ENCODE data around the gene ZBTB21.

ZBTB21 gene

GRCh38 chr21:41966872-41967621, 43.1 kb downstream of the ZBTB21 start:
- TF ChIP-seq CTCF (IDR thresholded peaks at IDR 0.05; ENCODE audit: borderline replicate concordance, control extremely low read depth, extremely low read depth, insufficient read depth, missing control alignments), result no peak
- peak; percentile 17 for DNase-seq (ENCODE audit: low spot score)
- in situ Hi-C loops (cut with MboI; ENCODE audit: low sequenced_read_pairs, unreplicated experiment), result no loop called here

GRCh38 chr21:41966041-41966833, 43.9 kb downstream of the ZBTB21 start:
- DNase-seq (ENCODE audit: low spot score), result peak; percentile 17
- in situ Hi-C loops (cut with MboI; ENCODE audit: low sequenced_read_pairs, unreplicated experiment), result no loop called here
- TF ChIP-seq CTCF (IDR thresholded peaks at IDR 0.05; ENCODE audit: borderline replicate concordance, control extremely low read depth, extremely low read depth, insufficient read depth, missing control alignments), result no peak

- no peak for DNase-seq (ENCODE audit: low spot score)
- in situ Hi-C loops (cut with MboI; ENCODE audit: low sequenced_read_pairs, unreplicated experiment), result no loop called here
These were observed 44.6 kb downstream of the ZBTB21 start for GRCh38 chr21:41965461-41966013.

GRCh38 chr21:41965045-41965444, 45.1 kb downstream of the ZBTB21 start:
- TF ChIP-seq CTCF (IDR thresholded peaks at IDR 0.05; ENCODE audit: borderline replicate concordance, control extremely low read depth, extremely low read depth, insufficient read depth, missing control alignments), result no peak
- in situ Hi-C loops (cut with MboI; ENCODE audit: low sequenced_read_pairs, unreplicated experiment), result no loop called here
- no peak for DNase-seq (ENCODE audit: low spot score)

More at GRCh38 chr21:41965461-41966013, 44.6 kb downstream of the ZBTB21 start:
- TF ChIP-seq CTCF (IDR thresholded peaks at IDR 0.05; ENCODE audit: borderline replicate concordance, control extremely low read depth, extremely low read depth, insufficient read depth, missing control alignments), result no peak

GRCh38 chr21:41964171-41964570, 46.0 kb downstream of the ZBTB21 start:
- no peak for TF ChIP-seq CTCF (IDR thresholded peaks at IDR 0.05; ENCODE audit: borderline replicate concordance, control extremely low read depth, extremely low read depth, insufficient read depth, missing control alignments)
- no peak for DNase-seq (ENCODE audit: low spot score)
- in situ Hi-C loops (cut with MboI; ENCODE audit: low sequenced_read_pairs, unreplicated experiment), result no loop called here

GRCh38 chr21:41962425-41962966, 47.7 kb downstream of the ZBTB21 start:
- in situ Hi-C loops (cut with MboI; ENCODE audit: low sequenced_read_pairs, unreplicated experiment), result no loop called here
- TF ChIP-seq CTCF (IDR thresholded peaks at IDR 0.05; ENCODE audit: borderline replicate concordance, control extremely low read depth, extremely low read depth, insufficient read depth, missing control alignments), result no peak
- no peak for DNase-seq (ENCODE audit: low spot score)
